H1 (cell line): ENCODE measurements around the gene SSH2. TPM values are rescaled to one million over a fixed set of nuclear protein-coding genes. Genes with fewer than 3 reads are reported as not detected.

Experiments
- CTCF ChIA-PET: fragments of 300-600 bp; sonication (Branson Sonifier 250); formaldehyde crosslinking; loops from one replicate; lab custom pipeline; 2021; ENCODE audit not compliant: partially characterized antibody; lab: Charles Lee
- POLR2A ChIA-PET: fragments of 300-600 bp; sonication (Branson Sonifier 250); formaldehyde crosslinking; loops from one replicate; lab custom pipeline; 2021; ENCODE audit warnings: inconsistent platforms; ENCODE audit not compliant: partially characterized antibody; lab: Charles Lee
- DNase-seq, 2 experiments: peaks; one replicate each; pipeline versions ENCODE4 v3.0.0 to v3.0.0-alpha.2; 2010 to 2022; ENCODE audit warnings: low spot score in 2 of 2, low read depth in 1 of 2, mixed read lengths in 1 of 2
- FAIRE-seq: peaks from 2 replicates; lab custom pipeline; 2011; peaks lifted over from hg19 to GRCh38; lab: Jason Lieb, UNC
- H2AFZ ChIP-seq: 2 replicates; pipeline ENCODE4 v1.8.1; 2012; ENCODE audit warnings: low read length, inconsistent platforms
- H2AK5ac ChIP-seq: 2 replicates; pipeline ENCODE4 v1.6.1; 2013; ENCODE audit warnings: low read depth, low read length
- H2BK120ac ChIP-seq: replicated peaks from 2 replicates; pipeline ENCODE3; 2013; ENCODE audit warnings: low read depth, low read length, inconsistent platforms
- H2BK12ac ChIP-seq: 2 replicates; pipeline ENCODE4 v1.6.1; 2013; ENCODE audit warnings: low read depth, low read length
- H2BK15ac ChIP-seq: 2 replicates; pipeline ENCODE4 v1.6.1; 2013; ENCODE audit warnings: low read length
- H2BK20ac ChIP-seq: 2 replicates; pipeline ENCODE4 v1.6.1; 2013; ENCODE audit warnings: low read length
- H2BK5ac ChIP-seq: 2 replicates; pipeline ENCODE4 v1.6.1; 2013; ENCODE audit warnings: low read depth, low read length
- H3K14ac ChIP-seq: 2 replicates; pipeline ENCODE4 v1.6.1; 2013; ENCODE audit warnings: inconsistent platforms; ENCODE audit not compliant: insufficient read length
- H3K18ac ChIP-seq: 2 replicates; pipeline ENCODE4 v1.6.1; 2013; ENCODE audit warnings: low read length; ENCODE audit errors: extremely low read depth
- H3K23ac ChIP-seq: 2 replicates; pipeline ENCODE4 v1.6.1; 2013; ENCODE audit warnings: inconsistent platforms; ENCODE audit not compliant: insufficient read length
- H3K23me2 ChIP-seq: 2 replicates; pipeline ENCODE4 v1.6.1; 2013; ENCODE audit warnings: low read depth, low read length
- H3K27ac ChIP-seq: 2 replicates; pipeline ENCODE4 v1.6.1; 2011; ENCODE audit warnings: low read depth, low read length, inconsistent platforms
- H3K27me3 ChIP-seq, 4 experiments: replicated peaks in 1 of 4; 1 replicate in 1 of 4; 2 replicates in 3 of 4; pipeline versions ENCODE4 v1.6.1 to v1.8.1; 2011 to 2013; ENCODE audit warnings: low read length in 3 of 4, mild to moderate bottlenecking in 3 of 4, inconsistent platforms in 2 of 4, mixed read lengths in 2 of 4, moderate library complexity in 1 of 4; ENCODE audit not compliant: control insufficient read depth in 3 of 4, insufficient read depth in 3 of 4; ENCODE audit errors: extremely low read depth in 1 of 4
- H3K36me3 ChIP-seq, 4 experiments: 2 replicates each; pipeline versions ENCODE4 v1.6.1 to v1.8.1; 2011 to 2013; ENCODE audit warnings: mild to moderate bottlenecking in 4 of 4, low read length in 3 of 4, moderate library complexity in 2 of 4, control low read depth in 1 of 4, inconsistent platforms in 1 of 4; ENCODE audit not compliant: insufficient read depth in 4 of 4, control insufficient read depth in 2 of 4
- H3K4ac ChIP-seq: replicated peaks from 2 replicates; pipeline ENCODE3; 2013; ENCODE audit warnings: low read length, low read depth, mixed read lengths, inconsistent platforms; ENCODE audit not compliant: insufficient read length
- H3K4me1 ChIP-seq, 4 experiments: replicated peaks in 1 of 4; 1 replicate in 1 of 4; 2 replicates in 3 of 4; pipeline versions ENCODE4 v1.6.1 to v1.8.1; 2011 to 2013; ENCODE audit warnings: low read length in 3 of 4, inconsistent platforms in 2 of 4, mixed read lengths in 1 of 4; ENCODE audit not compliant: insufficient read depth in 4 of 4, control insufficient read depth in 3 of 4
- H3K4me2 ChIP-seq, 2 experiments: 2 replicates each; pipeline versions ENCODE4 v1.6.1 to v1.8.1; 2011 to 2013; ENCODE audit warnings: low read depth in 2 of 2, low read length in 2 of 2, control low read depth in 1 of 2, inconsistent platforms in 1 of 2, mild to moderate bottlenecking in 1 of 2; ENCODE audit not compliant: insufficient read depth in 1 of 2
- H3K4me3 ChIP-seq, 4 experiments: fragments of 200-600, 300-600 bp in 1 of 4; sonication (generic), shearing (Covaris generic), sonication (Bioruptor Twin) in 1 of 4; 2 replicates each; pipeline versions ENCODE4 v1.5.1 to v1.8.1; 2011 to 2016; ENCODE audit warnings: low read length in 4 of 4, low read depth in 3 of 4, control low read depth in 2 of 4, inconsistent platforms in 2 of 4, mild to moderate bottlenecking in 2 of 4, mixed read lengths in 1 of 4, moderate library complexity in 1 of 4; ENCODE audit not compliant: insufficient read depth in 2 of 4; ENCODE audit errors: extremely low read depth in 1 of 4
- H3K56ac ChIP-seq: replicated peaks from 2 replicates; pipeline ENCODE3; 2013; ENCODE audit warnings: low read depth, mild to moderate bottlenecking, mixed read lengths, low read length, inconsistent platforms; ENCODE audit not compliant: insufficient read length
- H3K79me1 ChIP-seq: 2 replicates; pipeline ENCODE4 v1.6.1; 2013; ENCODE audit warnings: low read depth, low read length, control low read depth
- H3K79me2 ChIP-seq, 2 experiments: 2 replicates each; pipeline versions ENCODE4 v1.6.1 to v1.8.1; 2012 to 2013; ENCODE audit warnings: low read length in 2 of 2, mild to moderate bottlenecking in 2 of 2, inconsistent platforms in 1 of 2; ENCODE audit not compliant: insufficient read depth in 2 of 2, control insufficient read depth in 1 of 2
- H3K9ac ChIP-seq, 4 experiments: replicated peaks in 1 of 4; 1 replicate in 1 of 4; 2 replicates in 3 of 4; pipeline versions ENCODE4 v1.6.1 to v1.8.1; 2011 to 2013; ENCODE audit warnings: low read depth in 3 of 4, low read length in 3 of 4, control low read depth in 2 of 4, mild to moderate bottlenecking in 2 of 4, moderate library complexity in 2 of 4, inconsistent platforms in 1 of 4; ENCODE audit errors: extremely low read depth in 1 of 4
- H3K9me3 ChIP-seq, 2 experiments: 2 replicates each; pipeline versions ENCODE4 v1.6.1 to v1.8.1; 2012 to 2013; ENCODE audit warnings: mild to moderate bottlenecking in 2 of 2, moderate library complexity in 2 of 2, control low read depth in 1 of 2, inconsistent platforms in 1 of 2, low read depth in 1 of 2, low read length in 1 of 2, mixed read lengths in 1 of 2; ENCODE audit not compliant: insufficient read depth in 2 of 2
- H4K20me1 ChIP-seq, 2 experiments: replicated peaks in 1 of 2; 2 replicates each; pipeline versions ENCODE3 to v1.8.1; 2011 to 2013; ENCODE audit warnings: inconsistent platforms in 2 of 2, low read length in 2 of 2, mild to moderate bottlenecking in 1 of 2; ENCODE audit not compliant: insufficient read depth in 2 of 2, control insufficient read depth in 1 of 2
- H4K5ac ChIP-seq: 2 replicates; pipeline ENCODE4 v1.6.1; 2013; ENCODE audit warnings: low read length, low read depth, mixed read lengths, inconsistent platforms; ENCODE audit not compliant: insufficient read length
- H4K8ac ChIP-seq: 2 replicates; pipeline ENCODE4 v1.8.0; 2013; ENCODE audit warnings: mild to moderate bottlenecking, moderate library complexity, low read length, inconsistent platforms; ENCODE audit not compliant: insufficient read depth; ENCODE audit errors: extremely low read depth
- H4K91ac ChIP-seq: replicated peaks from 2 replicates; pipeline ENCODE3; 2013; ENCODE audit warnings: low read length, mixed read lengths, inconsistent platforms; ENCODE audit not compliant: insufficient read length
- CBX8 ChIP-seq: fragments of 300-800, 300-1000 bp; sonication (generic); IDR thresholded peaks from 2 replicates; pipeline ENCODE4 v1.7.1; 2016; ENCODE audit warnings: low read depth, low read length, borderline replicate concordance
- KDM4A ChIP-seq: IDR thresholded peaks from one replicate; pipeline ENCODE4 v1.7.1; 2012; ENCODE audit warnings: low read depth, mild to moderate bottlenecking, moderate library complexity, low read length, inconsistent platforms; ENCODE audit not compliant: severe bottlenecking
- KDM5A ChIP-seq: fragments of 200-600 bp; IDR thresholded peaks from 2 replicates; pipeline ENCODE4 v1.7.1; 2012; ENCODE audit warnings: mild to moderate bottlenecking, low read length, inconsistent platforms, mixed read lengths
- MAX ChIP-seq: IDR thresholded peaks from 2 replicates; pipeline ENCODE4 v1.6.1; 2012; ENCODE audit warnings: inconsistent platforms
- RNF2 ChIP-seq: fragments of 200-900, 300-1000 bp; sonication (generic); IDR thresholded peaks from 2 replicates; pipeline ENCODE4 v1.7.1; 2016; ENCODE audit warnings: borderline replicate concordance, low read depth, mild to moderate bottlenecking, antibody characterized with exemption, low read length; ENCODE audit not compliant: poor library complexity, severe bottlenecking; ENCODE audit errors: missing control alignments
- SIRT6 ChIP-seq: IDR thresholded peaks from one replicate; pipeline ENCODE4 v1.7.1; 2012; ENCODE audit warnings: low read length, inconsistent platforms
- SP2 ChIP-seq: IDR thresholded peaks from 2 replicates; pipeline ENCODE4 v1.6.1; 2012; ENCODE audit warnings: mild to moderate bottlenecking, low read length, inconsistent platforms
- WGBS, 2 experiments: shearing (Covaris generic) in 1 of 2; methylation state at CpG; one replicate each; pipeline versions ENCODE4 v1.1.6 to v1.1.7; 2013 to 2015; ENCODE audit warnings: low lambda C conversion rate in 2 of 2, mixed read lengths in 2 of 2, inconsistent platforms in 1 of 2, low coverage in 1 of 2, missing lambda C conversion rate in 1 of 2; ENCODE audit not compliant: insufficient replicate concordance in 2 of 2, insufficient coverage in 1 of 2, insufficient read length in 1 of 2; ENCODE audit errors: extremely low coverage in 1 of 2, missing lambda C conversion rate in 1 of 2; 5-methylcytosine and 5-hydroxymethylcytosine counted together
- polyA plus RNA-seq, 7 experiments: library from polyadenylated mRNA; depleted of rRNA in 3 of 7; stranded (reverse) in 5 of 7; unstranded in 2 of 7; fragments of >200 nt in 5 of 7; fragments of 200-250 nt in 2 of 7; gene quantifications; 1 replicate in 5 of 7; 2 replicates in 1 of 7; 4 replicates in 1 of 7; pipeline versions ENCODE4 v1.2.1 to v1.2.3, GENCODE V29; 2011 to 2013; ENCODE audit warnings: missing spikeins in 2 of 7, mixed read lengths in 2 of 7
- total RNA-seq: library from RNA; stranded (reverse); fragmentation: NEBNext Ultra II Directional; extraction: Animal tissue kit (Norgen Biotek cat#: 25700); gene quantifications from 2 replicates; pipeline ENCODE4 v1.2.1, GENCODE V29; 2021
- TF ChIP-seq, protein P1 (sequence below), 3 experiments: IDR thresholded peaks; 1 replicate in 2 of 3; 2 replicates in 1 of 3; pipeline versions ENCODE4 v1.5.1 to v1.6.1; 2011; ENCODE audit warnings: low read length in 3 of 3, mild to moderate bottlenecking in 3 of 3, inconsistent platforms in 2 of 3, low read depth in 1 of 3, moderate library complexity in 1 of 3; ENCODE audit not compliant: insufficient read depth in 1 of 3; ENCODE audit errors: control extremely low read depth in 1 of 3

SSH2 gene
- total and polyA plus RNA-seq, 2 of the 8 experiments (the other 6 are each of a cell fraction or from before 2014, with no cell fraction given): 5.2 to 15.9 TPM

- no peak overlapping the region for H3K23ac ChIP-seq
- no peak for FAIRE-seq
- no peak overlapping the region for H3K4ac ChIP-seq
- no peak overlapping the region for H4K8ac ChIP-seq
- peaks cover 11 to 32% (median 22%) of the 10 kb centered on the region in 4 experiments for H3K4me1 ChIP-seq
- no peak overlapping the region for H2BK12ac ChIP-seq
- peak overlapping the region; percentile 95 for H3K4me2 ChIP-seq
- POLR2A ChIA-PET: interaction anchor here (1.7 kb wide), 1 partner anchor 30 kb away, joined by 9 read pairs; the partner anchor contains the start of gene ANKRD13B
- no peak overlapping the region for H2BK20ac ChIP-seq
- no peak overlapping the region for H3K18ac ChIP-seq
- no peak overlapping the region for H2BK120ac ChIP-seq
- CTCF ChIA-PET: interaction anchor here (0.7 to 13.1 kb wide), 10 partner anchors 9 to 309 kb away, joined by 3 to 193 read pairs (median 3); partner anchors contain the start of genes ABHD15, SSH2 and TP53I13
- no peak overlapping the region for H3K14ac ChIP-seq
- H3K4me3 ChIP-seq: peak overlapping the region in 1 of 4 experiments; percentile 84; a peak in 3 of 8 replicates
- H3K9ac ChIP-seq: no peak overlapping the region
- no peaks in the 10 kb centered on the region for H3K79me2 ChIP-seq
- no peak overlapping the region for H3K27ac ChIP-seq
- H2AFZ ChIP-seq: no peak overlapping the region
- peaks cover 9 to 50% (median 37%) of the 10 kb centered on the region in 4 experiments for H3K27me3 ChIP-seq
- WGBS, 2 experiments: 78% methylated on average over 8 of the region's 8 CpGs; no CpG with 5 or more reads in 1 of the 2 experiments
- no peak overlapping the region for H4K5ac ChIP-seq
- no peak overlapping the region for H2BK5ac ChIP-seq
- TF ChIP-seq SIRT6 (no peak), MAX (no peak), SP2 (no peak), RNF2 (no peak), KDM5A (no peak), KDM4A (no peak), CBX8 (no peak)
- TF ChIP-seq, protein P1, sequence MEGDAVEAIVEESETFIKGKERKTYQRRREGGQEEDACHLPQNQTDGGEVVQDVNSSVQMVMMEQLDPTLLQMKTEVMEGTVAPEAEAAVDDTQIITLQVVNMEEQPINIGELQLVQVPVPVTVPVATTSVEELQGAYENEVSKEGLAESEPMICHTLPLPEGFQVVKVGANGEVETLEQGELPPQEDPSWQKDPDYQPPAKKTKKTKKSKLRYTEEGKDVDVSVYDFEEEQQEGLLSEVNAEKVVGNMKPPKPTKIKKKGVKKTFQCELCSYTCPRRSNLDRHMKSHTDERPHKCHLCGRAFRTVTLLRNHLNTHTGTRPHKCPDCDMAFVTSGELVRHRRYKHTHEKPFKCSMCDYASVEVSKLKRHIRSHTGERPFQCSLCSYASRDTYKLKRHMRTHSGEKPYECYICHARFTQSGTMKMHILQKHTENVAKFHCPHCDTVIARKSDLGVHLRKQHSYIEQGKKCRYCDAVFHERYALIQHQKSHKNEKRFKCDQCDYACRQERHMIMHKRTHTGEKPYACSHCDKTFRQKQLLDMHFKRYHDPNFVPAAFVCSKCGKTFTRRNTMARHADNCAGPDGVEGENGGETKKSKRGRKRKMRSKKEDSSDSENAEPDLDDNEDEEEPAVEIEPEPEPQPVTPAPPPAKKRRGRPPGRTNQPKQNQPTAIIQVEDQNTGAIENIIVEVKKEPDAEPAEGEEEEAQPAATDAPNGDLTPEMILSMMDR (IDR thresholded peaks at IDR 0.05; ENCODE audit: control extremely low read depth in 1 of 3, insufficient read depth in 1 of 3, low read depth in 1 of 3, low read length in 3 of 3): no peak
- H3K9me3 ChIP-seq: no peaks in the 10 kb centered on the region
- peaks cover 0 to 6% of the 10 kb centered on the region in 2 experiments for H4K20me1 ChIP-seq
- H2AK5ac ChIP-seq: no peak overlapping the region
- H4K91ac ChIP-seq: no peak overlapping the region
- no peak overlapping the region for H3K56ac ChIP-seq
- no peak for DNase-seq
- no peak overlapping the region for H2BK15ac ChIP-seq
- H3K79me1 ChIP-seq: no peaks in the 10 kb centered on the region
- peaks cover 14% of the 10 kb centered on the region; the same call in 1 of the 2 replicates for H3K23me2 ChIP-seq
- H3K36me3 ChIP-seq: no peaks in the 10 kb centered on the region
Measured at GRCh38 chr17:29621751-29622194, 308.3 kb downstream of the SSH2 start.
